Mesenteric fat pad (tissue), 1 donor: ENCODE measurements around the gene PEX12. TPM values are rescaled to one million over a fixed set of nuclear protein-coding genes. Genes with fewer than 3 reads are reported as not detected.
"Not testable (repeated sequence)": the region's sequence is repeated elsewhere in the genome, so short reads cannot be mapped to it uniquely, and the experiment has no call there.

Source experiments
- DNase-seq: peaks from one replicate; pipeline ENCODE4 v3.0.0-alpha.2; 2020; ENCODE audit warnings: low spot score
- total RNA-seq: library from RNA; stranded (reverse); fragmentation: NEBNext Ultra II Directional; extraction: Animal tissue kit (Norgen Biotek cat#: 25700); gene quantifications from one replicate; pipeline ENCODE4 v1.2.1, GENCODE V29; 2021
- donor health status: DM: yes; HTN: yes; CAD: no.

Gene PEX12
- total RNA-seq, 1 donor from 2014 or later, result 3.3 TPM

DNA sequence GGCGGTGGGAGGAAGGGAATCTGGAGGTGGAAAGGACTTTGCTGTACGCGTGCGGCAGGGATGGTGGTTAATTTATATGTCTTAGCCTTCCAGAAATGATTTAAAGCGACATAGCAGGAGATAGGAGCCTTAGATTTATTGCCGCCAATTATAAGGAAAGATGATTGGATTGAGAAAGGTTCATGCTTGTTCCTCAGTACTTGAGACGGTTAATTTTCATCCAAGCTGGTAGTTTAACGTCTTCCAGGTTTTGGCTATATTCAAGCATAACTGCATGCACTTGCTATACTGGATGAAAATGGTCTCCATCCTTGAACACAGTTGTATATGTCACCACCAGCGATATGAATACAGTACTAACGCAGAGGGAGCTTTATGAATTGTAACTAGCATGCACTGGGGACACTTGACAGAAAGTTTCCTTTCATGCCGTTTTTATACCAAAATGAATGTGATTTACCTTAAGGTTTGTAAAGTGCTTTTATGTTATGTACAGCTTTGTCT, 610 bp upstream of the PEX12 start:
- no peak for DNase-seq

DNA sequence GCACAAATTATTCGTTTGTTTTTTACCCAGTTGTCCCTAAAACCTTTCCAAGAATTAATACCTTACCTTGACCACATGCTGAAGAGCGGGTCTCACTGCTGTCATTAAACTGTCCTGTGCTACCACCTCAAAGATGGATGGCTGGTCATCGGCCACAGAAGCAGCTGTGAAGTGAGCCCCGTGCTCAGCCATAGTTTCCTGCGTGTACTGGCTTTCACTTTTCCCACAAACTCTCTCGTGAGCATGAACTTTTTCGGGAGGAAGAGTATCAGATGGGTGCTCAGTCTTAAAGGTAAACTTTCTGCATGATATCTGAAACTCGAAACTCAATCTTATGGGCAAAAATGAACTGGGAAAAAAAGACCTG, 558 bp downstream of the PEX12 start:
- no peak for DNase-seq

DNA sequence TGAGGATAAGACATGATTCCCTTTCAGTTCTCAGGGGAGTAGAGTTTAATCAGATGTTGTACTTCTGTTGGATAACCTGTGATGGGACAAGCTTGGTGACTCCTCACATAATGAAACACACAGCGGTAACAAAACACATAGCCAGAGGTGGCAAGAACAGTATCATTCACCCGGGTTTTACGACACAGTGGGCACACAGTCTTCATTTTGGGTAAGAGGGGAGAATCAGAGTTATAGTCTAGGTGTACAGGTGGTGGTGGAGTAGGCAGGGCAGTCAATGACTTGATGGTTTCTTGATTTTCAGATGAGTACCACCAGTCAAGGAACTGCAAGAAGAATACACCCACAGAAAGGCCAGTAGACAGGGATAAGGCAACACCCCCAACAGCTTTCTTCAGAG, 2.6 kb downstream of the PEX12 start:
- DNase-seq, result no peak

DNA sequence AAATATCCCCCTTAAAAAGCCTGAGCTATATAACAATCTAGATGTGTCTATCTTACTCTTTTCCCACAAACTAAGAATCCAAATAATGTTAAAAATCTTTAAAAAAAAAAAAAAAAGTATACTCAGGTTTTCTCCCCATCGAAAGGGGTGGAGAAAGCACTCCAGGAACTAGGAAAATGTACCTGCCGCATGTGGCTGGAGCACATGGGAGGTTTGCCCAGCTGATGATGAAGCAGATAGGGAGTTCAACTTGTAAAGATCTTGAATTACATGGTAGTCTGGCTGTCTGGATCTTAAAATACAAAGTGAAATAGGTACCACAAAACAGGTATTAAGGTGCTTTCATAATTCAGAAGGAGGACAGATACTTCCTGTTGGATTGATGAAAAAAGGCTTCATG, 9.0 kb downstream of the PEX12 start:
- no peak for DNase-seq

DNA sequence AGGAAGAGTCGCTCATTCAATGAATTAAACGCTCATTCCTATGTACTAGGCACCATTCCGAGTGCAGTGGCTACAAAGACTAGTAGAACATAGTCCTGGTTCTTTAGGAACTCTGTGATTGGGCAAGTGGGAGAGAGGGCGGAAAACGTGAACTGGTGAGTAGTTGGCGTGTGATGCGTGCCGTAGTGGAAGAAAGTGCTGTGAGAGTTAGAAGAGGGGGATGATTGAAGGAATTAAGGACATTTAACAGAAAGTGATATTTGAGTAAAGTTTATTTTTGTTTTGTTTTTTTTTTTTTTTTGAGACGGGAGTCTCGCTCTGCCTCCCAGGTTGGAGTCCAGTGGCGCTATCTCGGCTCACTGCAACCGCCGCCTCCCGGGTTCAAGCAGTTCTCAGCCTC, 9.8 kb downstream of the PEX12 start:
- no peak for DNase-seq

DNA sequence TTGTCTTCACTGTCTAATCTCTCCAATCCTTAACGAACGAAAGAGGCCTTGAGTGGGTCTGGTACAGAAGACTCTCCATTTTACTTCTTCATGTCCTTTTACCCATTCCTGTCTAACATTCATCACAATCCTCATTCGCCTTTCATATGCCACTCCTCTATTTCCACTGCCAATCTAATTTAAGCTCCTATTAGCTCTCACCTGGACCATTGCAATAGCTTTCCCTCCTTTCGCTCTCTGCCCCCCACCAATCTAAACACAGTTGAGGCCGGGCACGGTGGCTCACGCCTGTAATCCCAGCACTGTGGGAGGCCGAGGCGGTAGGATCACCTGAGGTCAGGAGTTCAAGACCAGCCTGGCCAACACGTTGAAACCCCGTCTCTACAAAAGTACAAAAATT, 11.4 kb downstream of the PEX12 start:
- no peak for DNase-seq

DNA sequence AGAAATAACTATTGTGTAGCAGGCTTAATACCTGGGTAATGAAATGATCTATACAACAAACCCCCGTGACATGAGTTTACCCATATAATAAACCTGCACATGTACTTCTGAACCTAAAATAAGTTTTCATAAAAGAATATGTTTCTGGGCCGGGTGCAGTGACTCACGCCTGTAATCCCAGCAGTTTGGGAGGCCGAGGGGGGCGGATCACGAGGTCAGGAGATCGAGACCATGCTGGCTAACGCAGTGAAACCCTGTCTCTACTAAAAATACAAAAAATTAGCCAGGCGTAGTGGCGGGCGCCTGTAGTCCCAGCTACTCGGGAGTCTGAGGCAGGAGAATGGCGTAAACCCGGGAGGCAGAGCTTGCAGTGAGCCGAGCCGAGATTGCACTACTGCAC, 15.2 kb downstream of the PEX12 start:
- not testable (repeated sequence) for DNase-seq

DNA sequence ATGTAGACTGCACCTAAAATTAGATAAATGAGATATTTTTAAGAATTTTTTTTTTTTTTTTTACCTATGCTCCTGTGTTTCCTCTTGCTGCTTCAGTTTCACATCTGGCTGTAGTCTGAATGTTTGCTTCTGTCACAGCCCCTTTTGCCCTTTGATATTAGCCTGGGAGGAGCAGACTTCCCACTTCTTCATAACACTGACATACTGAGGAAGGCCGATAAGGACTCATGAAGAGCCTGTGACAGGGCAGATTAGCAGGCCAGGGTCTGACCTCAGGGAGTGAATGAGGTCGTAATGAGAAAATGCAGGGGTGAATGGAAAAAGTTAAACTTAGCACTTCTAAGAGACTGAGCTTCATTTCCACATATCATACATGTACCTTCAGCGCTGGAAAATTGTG, 17.7 kb downstream of the PEX12 start, which contains the start of gene SLFN14:
Gene SLFN14, minus strand, starts transcription at position 117 of the 400 bp plus-strand sequence. CDS start 2,757 bp downstream, outside the sequence.
- no peak for DNase-seq

DNA sequence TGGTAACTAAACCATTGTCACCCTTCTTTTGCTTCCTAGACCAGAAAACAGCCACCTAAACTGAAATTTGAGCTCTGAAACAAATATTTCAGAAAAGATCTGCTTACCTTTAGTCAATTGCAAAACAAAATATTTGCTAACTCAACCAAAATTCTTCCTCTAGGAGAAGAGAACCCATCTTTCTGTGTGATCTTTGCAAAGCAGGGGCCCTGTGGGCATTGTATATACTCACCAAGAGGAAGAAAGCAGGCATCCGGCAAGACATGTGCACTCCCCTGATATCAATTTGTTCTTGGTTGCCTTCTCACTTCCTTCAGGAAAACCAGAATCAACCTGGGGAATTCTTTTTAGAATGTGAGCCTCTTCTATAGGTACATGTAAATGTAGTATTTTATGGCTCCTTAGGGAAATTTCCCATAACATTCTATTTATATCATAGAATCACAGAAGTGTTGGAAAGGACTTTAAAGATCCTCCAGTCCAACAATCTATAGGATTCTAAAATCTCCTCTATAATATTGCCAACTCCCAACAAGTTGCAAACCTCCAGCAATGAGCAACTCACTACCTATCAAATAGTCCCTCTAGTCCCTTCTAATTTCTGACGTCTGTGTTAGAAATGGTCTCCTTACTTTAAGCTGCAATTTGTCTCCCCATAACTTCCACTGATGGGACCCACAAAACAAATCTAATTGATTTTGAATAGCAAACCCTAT, 18.7 kb downstream of the PEX12 start:
- DNase-seq, result no peak

DNA sequence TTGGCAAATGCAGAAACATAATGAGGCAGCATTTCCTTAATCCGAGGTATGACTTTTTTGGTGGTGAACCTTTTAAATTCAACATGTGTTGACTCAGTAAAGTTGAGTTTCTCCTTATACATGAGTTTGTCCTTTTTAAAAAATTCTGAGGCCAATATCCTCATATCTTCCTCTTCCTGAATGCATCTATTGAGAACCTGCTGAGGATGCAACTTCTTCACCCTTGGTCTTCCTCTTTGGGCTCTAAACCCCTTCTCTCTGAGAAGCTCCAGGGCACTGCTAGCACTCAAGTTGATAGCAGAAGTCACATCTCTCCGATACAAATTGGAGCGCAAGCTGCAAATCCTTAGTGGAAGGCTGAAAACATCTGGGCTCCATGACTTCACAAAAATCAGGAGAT, 21.0 kb downstream of the PEX12 start:
- DNase-seq, result no peak

DNA sequence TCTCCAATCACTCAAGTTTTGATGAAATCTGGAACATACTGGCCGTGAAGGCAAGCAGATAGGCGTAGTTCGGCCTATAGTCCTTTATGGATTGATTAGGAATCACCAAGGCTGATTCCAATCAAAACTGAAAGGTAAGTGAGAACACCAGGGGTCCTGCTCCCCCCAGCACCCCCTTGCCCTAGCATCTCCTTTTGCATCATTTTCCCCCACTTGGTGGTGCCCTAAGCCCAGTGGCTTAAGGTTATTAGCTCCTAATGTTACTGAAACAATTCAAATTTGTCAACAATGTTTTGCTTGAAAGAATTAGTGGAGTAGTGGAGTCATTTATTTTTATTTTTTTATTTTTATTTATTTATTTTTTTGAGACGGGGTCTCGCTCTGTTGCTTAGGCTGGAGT, 22.7 kb downstream of the PEX12 start:
- DNase-seq, result no peak

DNA sequence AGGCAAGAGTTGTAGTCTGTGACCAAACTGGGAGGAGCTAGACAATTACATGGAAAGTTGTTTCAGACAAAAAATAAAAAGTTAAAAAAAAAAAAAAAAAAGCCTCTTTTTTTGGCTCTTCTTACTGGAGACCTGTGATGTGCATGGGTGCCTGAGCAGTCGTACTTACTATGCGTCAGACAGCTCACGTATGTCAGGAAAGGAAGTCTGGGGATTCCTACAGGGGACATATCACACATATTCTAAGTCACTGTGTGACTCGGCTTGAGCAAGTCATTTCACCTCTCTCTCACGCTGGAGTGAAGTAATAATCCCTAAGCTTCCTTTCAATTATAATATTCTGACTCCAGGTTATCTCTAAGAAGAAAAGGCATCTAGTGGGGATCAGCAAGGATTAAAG, 23.7 kb downstream of the PEX12 start:
- DNase-seq, result no peak

DNA sequence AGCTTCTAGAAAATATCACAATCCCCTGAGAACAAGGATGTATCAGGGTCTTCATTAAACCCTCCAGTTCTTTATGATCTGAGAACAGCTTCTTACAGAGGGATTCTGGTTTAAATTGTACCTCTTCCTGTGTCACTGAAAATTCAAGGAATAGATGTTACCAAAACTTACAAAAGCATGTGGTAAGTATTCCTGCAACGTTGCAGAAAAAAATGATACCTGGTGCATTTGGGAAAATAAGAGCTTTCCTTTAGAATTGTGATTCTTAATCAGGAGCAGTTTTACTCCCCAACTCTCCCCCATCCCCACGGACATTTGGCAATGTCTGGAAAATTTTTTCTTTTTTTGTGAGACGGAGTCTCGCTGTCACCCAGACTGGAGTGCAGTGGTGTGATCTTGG, 25.1 kb downstream of the PEX12 start:
- no peak for DNase-seq

DNA sequence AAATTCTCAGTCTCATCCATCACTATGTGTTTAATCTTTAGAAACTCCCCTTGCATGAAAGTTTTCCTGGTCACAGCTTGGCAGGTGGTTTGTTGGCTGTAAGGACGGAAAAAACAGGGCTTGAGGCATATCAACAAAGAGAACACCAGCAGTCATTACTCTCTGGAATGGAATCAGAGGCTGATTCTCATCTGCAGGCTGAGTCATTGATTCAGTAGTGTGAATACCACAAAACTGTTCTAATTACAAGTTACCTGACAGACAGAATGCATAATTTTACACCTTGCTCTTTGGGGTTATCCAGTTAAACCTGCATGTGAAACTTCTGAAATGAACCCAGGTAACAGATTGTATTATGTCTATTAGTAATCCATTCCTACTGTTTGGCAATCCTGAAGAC, 29.4 kb downstream of the PEX12 start:
- DNase-seq, result no peak

DNA sequence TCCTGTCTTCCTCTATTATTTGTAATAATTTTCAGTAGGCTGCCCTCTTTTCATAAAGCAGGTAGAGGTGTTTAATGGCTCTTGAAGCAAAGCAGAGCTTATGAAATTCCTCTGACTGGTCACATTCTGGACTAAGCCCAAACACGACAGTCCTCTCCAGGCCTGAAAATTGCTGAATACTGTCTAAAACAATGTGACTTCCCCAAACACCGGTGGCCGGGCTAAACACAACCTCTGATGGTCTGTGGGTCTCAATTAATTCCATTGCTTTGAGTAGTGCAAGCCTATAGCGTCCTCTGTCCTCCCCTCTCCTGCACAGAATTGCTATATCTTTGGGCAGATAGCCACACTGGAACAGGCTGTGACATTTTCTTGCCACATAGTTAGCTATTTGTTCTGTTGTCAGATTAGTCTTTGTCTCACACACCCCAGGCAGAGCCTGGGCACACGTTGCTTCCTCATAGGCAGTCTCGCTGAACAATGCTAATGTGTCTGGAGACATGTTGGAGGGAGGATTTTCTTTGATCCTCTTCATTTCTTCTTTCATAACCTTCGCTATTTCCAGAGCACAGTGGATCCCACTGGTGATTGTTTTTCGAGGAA, 30.1 kb downstream of the PEX12 start:
- no peak for DNase-seq

DNA sequence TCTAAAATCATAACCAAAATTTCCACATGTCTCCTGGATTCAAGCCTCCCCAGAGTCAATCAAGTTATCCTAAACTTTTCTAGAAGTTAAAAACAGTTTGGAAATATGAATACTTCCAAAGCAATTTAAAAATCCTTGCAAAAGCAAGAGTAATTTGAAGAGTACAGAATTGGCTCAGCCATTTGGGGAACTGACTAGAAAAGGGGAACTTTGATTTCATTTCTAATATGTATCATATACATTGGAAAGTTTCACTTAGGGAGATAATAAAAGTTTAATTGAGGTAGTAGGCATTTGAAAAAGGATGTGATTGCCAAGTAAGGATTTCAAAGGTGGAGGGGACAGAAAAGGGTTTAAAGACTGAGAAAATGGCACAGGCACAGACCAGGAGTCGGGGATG, 31.9 kb downstream of the PEX12 start:
- no peak for DNase-seq

DNA sequence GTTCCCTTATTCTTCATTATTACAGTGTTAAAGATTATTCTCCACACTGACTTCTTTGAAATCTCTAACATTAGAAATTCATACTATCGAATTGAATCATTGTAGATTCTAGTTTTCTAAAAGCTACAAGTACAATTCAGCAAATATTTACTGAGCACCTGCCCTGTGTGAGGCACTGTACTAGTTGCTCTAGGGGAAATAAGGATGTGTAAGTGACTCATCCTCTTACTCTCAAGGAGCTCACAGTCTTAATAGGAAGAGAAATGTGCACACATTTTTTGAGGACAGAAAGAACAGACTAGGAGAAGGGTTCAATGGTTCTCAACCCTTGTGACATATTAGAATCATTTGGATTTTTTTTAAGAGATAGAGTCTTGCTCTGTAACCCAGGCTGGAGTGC, 33.2 kb downstream of the PEX12 start:
- DNase-seq, result no peak

DNA sequence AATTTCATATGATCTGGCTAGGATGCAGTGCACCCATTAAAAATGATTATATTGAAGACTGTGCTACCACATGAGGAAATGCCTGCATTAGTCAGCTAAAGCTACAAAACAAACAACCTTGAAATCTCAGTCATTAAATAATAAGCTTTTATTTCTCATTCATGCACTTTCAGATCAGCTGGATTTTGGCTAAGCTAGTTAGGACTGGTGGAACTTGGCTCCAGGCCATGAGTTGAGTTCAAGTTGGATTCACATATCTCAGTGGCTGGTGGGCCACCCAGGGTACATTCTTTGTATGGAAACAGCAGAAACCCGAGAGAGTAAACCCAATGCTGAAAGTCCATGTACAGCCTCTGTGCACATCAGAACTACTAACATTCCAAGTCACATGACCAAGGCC, 34.5 kb downstream of the PEX12 start:
- DNase-seq, result no peak

DNA sequence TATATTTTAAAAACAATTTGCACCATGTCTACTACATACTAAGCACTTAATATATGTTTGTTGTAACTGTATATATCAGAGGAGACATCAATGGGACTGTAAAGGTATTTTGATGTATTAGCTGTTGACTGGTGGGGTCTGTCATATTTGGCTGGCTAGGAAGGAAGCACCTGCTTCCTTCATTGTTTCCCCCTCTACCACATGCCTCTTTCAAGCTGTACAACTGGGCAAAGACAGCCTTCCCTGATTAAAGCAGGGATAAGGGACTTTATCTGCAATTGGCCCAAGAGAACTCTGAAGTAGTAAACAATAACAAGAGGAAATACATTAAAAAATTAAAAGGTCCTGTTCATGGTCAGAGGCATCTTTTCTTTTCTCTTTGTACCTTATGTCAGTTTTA, 35.4 kb downstream of the PEX12 start:
- DNase-seq, result no peak

DNA sequence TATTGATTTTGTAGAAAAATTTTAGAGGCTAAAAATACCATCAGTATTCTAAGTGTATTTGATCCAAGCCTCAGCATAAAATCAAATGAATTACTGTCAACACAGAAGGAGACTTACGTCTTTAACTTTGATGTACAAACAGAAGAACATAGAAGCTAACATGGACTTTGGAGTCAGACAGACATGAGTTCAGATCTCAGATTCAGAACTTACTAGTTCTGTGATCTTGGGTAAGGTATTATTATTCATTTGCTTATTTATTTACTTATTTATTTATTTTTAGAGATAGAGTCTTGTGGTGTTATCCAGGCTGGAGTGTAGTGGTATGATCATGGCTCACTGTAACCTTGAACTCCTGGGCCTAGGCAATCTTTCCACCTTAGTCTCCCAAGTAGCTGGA, 36.9 kb downstream of the PEX12 start:
- DNase-seq, result no peak

DNA sequence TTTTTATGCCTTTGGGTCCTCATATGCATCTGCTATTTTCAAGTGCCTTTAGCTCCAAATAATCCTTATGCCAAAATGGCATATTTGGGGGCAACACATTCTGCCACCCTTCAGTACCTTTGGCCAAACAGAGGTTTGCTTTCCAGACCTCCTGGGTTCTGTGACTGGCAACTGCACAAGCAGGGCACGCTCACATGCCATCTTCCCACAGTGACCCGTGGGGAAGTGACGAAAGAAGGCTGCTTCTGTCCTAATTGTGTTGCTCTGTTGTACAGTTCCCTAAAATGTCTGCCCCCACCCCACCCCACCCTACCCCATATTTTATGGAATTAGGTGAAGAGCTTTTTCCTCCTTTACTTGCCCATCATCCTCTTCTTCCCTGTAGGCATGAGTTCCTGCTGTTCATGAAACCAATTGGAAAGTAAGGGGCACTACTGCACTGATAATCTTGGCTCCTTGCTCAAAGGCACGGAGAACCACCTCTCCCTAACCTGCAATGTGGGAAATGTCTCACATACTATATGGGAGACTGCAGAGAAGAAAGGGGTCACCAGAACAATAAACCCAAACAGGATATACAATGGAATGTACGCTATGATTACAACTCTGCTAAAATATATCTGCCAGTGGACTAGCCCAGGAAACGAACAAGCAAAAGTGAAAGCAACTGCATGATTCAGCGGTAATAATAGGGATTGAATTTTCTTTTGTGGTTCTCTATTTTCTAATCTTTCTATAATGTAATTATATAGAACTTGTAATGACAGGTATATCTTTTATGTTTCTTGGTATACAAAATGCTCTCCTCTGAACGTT, 37.6 kb downstream of the PEX12 start:
- no peak for DNase-seq

DNA sequence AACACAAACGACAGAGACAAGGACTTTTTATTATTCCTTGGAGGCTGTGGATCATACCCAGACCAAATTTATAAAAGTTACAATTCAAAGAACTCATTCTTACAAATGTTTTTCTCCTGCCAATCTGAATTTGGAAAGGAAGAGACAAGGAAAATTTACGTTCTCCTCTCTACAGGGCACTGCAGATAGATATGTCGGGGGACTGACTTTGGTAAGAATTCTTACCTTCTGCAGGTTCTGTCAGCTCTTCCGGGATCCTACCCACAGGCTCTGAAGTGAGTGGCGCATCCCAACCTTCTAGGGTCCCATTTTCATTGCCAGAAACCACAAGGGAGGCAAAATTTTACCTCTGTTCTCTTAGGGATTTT, 38.7 kb downstream of the PEX12 start:
- DNase-seq, result no peak
